NCI-H1436 (cell line): ENCODE data around the gene IL1RAP.

ENCODE experiments used
- DNase-seq: peaks from one replicate; lab custom pipeline; 2025; lab: John Stamatoyannopoulos, UW

The IL1RAP gene

GRCh38 chr3:190577225-190577624 is 63.3 kb downstream of the IL1RAP start:
- no peak for DNase-seq

DNA sequence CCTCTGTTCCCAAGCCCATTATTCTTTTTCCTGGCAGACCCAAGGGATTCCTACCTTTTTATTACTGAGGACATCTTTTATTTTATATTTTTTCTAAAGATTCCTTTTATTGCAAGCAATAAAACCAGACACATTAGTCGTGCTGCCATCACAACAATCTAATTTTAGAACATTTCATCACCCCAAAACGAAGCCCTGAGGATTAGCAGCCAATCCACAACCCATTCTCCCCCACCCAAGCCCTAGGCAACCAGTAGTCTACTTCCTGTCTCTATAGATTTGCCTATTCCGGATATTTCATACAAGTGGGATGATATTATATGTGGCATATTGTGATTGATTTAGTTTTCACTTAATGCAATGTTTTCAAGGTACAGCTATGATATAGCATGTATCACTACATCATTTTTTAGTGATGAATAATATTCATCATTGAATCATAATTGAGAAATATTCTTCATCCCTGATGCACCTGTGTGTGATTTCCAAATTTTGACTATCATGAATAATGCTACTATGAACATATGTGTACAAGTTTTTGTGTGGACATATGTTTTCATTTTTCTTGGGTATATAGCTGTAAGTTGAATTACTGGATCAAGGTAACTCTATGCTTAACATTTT is 65.7 kb downstream of the IL1RAP start:
- DNase-seq = no peak

DNA sequence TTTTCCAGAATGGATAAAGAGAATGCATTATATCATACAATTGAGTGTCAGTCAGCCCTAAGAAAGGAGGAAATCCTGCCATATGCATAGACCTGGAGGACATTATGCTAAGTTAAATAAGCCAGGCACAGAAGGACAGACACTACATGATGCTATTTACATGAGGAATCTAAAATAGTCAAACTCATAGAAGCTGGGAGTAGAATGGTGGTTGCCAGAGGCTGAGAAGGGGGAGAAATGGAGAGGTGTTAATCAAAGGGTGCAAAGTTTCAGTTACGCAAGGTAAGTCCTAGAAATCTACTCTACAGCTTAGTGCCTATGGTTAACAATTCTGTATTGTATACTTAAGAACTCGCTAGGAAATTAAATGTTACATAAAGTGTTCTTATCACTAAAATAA is 66.5 kb downstream of the IL1RAP start:
- DNase-seq = no peak

DNA sequence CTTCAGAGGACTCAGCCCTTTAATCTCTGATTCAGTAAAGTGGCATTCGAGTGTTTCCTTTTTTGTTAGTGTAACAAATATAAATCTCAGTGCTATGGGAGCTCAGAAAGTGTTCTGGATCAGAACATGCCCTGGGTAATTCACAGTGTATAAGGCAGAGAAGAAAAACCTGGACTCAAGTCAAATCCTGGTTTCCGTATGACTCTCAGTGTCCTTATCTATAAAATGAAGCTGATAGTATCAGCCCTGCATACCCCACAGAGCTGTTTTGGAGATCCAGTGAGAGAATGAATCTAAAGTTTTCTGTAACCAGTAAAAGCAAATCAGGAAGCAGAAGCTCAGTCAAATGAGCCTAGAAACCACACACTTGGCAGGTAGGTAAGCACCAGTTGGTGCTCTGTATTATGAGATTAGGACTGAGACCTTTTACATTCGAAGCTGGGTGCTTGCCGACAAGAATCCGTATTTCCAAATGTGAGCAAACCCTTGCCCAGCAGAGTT is 67.2 kb downstream of the IL1RAP start:
- no peak for DNase-seq

- no peak for DNase-seq
Measured at GRCh38 chr3:190582667-190583066, 68.8 kb downstream of the IL1RAP start.

DNA sequence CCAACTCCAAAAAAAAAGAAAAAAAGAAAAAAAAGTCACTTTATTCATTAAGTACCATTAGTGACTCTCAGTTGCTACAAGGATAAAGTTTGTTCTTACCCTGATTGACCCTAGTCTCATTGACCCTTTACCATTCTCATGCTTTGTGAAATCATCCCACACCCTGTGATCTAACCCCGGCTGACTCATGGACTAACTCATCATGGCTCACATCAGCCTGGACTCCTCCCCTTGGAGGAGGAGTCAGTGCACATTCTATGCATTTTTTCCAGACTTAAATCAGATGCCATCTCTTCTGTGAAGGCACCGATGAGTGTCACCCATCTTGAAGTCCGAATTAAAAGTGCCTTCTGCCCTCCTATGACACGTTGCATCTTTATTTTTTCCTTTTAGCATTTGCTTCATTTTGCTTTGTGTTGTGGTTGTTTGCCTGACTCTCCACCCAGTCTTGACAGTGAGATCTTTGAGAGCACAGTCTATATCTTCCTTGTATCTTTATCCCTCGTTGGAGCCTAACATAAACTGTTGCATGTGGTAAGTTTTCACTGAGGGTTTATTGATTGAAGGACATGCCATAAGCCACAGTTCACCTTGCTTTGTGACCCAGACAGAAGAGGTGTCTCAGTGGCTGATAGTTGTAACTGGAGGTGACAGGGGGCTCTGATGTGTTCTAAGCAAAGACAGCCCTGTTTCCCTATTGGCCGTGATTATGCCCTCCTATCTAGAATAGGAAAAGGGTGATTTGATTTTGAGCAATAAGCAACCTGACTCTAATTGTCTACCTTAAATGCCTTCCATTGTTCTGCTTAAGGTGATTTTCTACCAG is 72.1 kb downstream of the IL1RAP start:
- DNase-seq = peak; percentile 26

GRCh38 chr3:190586631-190587011 is 72.7 kb downstream of the IL1RAP start:
- peak; percentile 82 for DNase-seq

DNA sequence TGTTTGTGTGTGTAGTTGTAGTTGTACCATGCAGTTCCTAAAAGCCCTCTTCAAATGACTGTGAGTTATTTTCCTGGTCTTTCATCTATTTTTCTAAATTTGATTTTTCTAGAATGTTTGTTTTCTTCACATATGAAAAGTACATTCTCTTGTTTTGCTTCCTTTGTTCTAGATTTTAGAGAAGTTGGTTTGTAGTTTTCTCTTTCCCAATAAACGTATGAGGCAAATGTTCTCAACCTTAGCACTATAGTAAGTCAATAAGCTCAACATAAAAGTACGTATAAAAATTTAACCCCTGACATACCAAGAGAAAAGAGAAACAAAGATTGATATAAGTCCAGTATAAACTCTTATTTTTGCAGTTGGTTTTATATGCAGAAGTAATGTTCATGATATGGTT is 74.7 kb downstream of the IL1RAP start:
- DNase-seq = no peak

DNA sequence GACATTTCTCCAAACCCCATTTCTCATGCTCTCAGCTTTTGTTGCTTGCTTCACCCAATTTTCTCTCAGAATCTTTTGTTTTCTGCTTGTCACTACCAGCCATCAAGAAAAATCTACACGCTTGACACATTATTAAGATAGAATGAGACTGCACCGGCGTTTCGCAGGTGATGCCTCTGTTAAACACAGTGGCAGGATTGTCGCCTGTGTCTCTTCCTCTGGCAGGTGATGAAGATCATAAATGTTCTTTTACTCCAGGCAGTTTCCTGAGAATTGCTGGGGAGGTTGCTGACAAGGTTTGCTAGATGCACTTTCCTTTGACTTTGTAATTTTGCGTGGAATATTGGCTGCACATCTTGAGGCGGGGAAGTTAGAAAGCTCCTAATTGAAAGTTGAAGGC is 75.4 kb downstream of the IL1RAP start:
- DNase-seq = no peak

GRCh38 chr3:190591080-190591479 is 77.2 kb downstream of the IL1RAP start:
- DNase-seq = peak; percentile 93

- DNase-seq = no peak
Measured at GRCh38 chr3:190593075-190593474, 79.2 kb downstream of the IL1RAP start.

GRCh38 chr3:190594171-190594570 is 80.3 kb downstream of the IL1RAP start:
- DNase-seq = no peak

GRCh38 chr3:190595179-190595795 is 81.4 kb downstream of the IL1RAP start:
- no peak for DNase-seq

GRCh38 chr3:190595807-190596206 is 81.9 kb downstream of the IL1RAP start:
- DNase-seq = no peak

DNA sequence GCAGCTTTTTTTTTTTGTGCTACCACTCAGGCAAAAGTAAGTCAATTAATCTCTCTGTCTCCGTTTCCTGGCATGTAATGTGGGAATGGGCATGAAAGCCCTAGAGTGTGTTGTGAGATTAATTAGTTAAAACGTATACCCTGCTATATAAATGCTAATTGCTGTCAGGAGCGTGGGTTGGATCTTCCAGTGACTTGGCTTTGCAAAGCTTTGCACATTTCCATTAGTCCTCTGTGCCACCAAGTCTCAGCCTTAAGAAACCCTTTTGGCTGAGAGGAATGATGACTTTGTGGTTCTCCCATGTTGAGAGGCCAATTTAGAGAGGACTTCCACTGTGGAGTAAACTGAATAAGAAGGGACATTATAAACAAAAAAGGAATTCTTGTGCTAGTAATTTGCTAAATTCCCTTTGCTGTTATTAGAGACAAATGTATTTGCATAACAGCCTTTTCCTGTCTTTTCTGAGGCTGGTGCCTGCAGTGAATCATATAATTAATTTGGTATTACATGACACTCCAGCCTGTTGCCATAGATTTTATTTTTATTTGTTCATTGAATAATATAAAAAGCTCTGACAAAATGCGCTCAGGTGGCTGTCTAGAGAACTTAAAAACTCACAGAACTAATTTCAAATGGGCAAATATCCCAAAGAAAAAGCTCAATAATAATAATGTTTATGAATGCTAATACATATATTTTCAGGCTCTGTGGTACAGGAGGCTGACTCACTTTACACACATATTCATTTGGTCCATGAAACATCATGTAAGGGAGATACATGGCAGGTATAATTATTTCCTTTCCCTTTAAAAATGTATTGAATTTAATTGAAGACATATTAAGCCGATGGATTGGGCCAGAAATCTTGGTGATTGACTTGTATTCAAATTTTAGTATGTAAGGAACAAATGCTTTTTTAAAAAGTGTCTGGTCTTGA is 82.7 kb downstream of the IL1RAP start:
- no peak for DNase-seq

GRCh38 chr3:190597291-190597690 is 83.4 kb downstream of the IL1RAP start:
- DNase-seq = no peak

DNA sequence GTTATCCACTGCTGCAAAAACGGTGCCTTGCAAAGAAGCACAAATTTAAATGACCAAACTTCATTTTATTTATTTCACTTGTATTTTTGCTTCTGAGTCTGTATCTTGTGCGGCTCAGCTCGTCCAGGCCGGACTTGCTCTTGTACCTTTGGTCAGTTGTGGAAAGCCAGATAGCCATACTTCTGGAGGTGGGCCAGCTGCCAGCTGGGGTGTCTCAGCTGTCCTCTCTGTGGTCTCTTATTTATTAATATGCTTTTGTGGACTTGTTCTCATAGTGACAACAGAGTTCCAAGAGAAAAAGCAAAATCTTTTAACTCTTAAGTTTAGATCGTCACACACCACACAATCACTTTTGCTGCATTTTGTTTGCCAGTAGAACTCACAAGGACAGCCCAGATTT is 87.7 kb downstream of the IL1RAP start:
- no peak for DNase-seq

DNA sequence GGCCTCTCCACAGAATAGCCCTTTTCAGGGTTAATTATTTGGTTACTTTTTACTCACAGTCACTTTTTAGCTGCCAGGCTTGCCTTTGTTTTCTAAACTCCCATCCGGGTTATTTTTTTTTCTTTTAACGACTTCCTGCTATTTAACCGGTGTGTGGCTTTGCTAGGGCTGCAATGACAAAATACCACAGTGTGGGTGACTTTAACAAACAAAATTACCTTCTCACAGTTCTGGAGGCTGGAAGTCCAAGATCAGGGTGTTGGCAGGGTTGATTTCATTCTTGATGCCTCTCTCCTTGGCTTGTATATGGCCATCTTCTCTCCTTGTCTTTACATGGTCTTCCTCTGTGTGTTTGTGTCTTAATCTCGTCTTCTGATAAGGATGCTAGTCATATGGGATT is 91.5 kb downstream of the IL1RAP start:
- DNase-seq = no peak

DNA sequence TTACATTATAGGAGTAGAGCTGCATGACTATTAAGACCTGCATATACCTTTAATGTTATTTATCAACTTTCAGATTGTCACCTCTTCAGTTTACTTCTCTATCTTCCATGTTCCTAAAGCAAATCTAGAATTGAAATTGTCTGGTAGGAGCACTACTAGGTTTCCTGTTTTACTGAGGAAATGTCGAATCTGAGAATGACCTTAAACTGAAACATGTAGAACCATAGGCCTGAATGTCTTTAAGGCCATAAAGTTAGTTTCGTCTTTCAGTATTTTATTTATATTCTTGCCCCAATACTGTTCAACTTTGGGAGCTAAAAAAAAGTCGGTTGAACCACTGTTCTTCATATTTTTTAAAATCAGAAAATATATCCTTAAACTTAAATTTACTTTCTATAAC is 92.7 kb downstream of the IL1RAP start:
- no peak for DNase-seq

- no peak for DNase-seq
Measured at GRCh38 chr3:190607021-190607420, 93.1 kb downstream of the IL1RAP start.

DNA sequence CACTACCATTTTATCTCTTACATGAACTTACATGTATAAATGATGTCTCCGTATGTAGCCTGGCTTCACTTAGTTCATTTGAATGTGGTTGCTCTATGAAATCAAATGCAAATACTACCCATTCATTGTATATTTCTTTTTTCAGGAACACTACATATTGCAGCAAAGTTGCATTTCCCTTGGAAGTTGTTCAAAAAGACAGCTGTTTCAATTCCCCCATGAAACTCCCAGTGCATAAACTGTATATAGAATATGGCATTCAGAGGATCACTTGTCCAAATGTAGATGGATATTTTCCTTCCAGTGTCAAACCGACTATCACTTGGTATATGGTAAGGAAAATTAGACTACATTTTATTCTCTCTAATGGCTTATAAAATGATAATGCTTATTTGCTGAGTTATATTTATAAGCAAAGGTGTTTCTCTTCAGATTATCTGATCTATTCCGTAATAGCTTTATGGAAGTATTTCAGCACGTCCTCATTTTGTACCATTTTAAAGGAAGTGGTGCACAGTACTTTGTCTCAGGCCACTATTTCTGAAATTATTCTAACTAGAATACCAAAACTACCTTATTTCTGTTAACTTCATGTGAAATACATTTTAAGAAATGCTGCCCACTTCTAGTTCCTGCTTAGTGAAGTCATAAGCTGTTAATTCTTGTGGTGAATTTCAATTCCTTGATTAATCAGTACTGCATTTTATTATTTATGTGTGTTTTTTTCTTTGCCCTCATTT is 95.1 kb downstream of the IL1RAP start:
- no peak for DNase-seq
